GM23338 (cell line): ENCODE measurements around the gene CXXC1. TPM values are rescaled to one million over a fixed set of nuclear protein-coding genes. Genes with fewer than 3 reads are reported as not detected.
"Not testable (repeated sequence)": the region's sequence is repeated elsewhere in the genome, so short reads cannot be mapped to it uniquely, and the experiment has no call there.

Experiments
- ATAC-seq: fragments of 200-7000 bp; cut with Tn5 transposase; 3 replicates; pipeline ENCODE4 v1.9.1; 2020
- DNase-seq: peaks from one replicate; pipeline ENCODE4 v3.0.0-alpha.2; 2015; ENCODE audit warnings: low spot score
- H2AFZ ChIP-seq: fragments of 200-600 bp; sonication (generic); 2 replicates; pipeline ENCODE4 v1.8.0; 2016; ENCODE audit warnings: antibody characterized with exemption, mild to moderate bottlenecking, moderate library complexity
- H3F3A ChIP-seq: fragments of 200-600 bp; sonication (generic); replicated peaks from 2 replicates; pipeline ENCODE4 v1.8.0; 2017; ENCODE audit warnings: antibody characterized with exemption, mixed run types, low read depth
- H3K27ac ChIP-seq: fragments of 200-600 bp; sonication (generic); 2 replicates; pipeline ENCODE4 v1.6.1; 2016; ENCODE audit warnings: low read depth
- H3K27me3 ChIP-seq: fragments of 200-600 bp; sonication (generic); 2 replicates; pipeline ENCODE4 v1.8.0; 2016; ENCODE audit warnings: mild to moderate bottlenecking, mixed run types, moderate library complexity; ENCODE audit not compliant: insufficient read depth
- H3K36me3 ChIP-seq: fragments of 200-600 bp; sonication (generic); 2 replicates; pipeline ENCODE4 v1.8.0; 2016; ENCODE audit warnings: mild to moderate bottlenecking; ENCODE audit not compliant: insufficient read depth
- H3K4me1 ChIP-seq: fragments of 200-600 bp; sonication (generic); 2 replicates; pipeline ENCODE4 v1.8.0; 2016; ENCODE audit warnings: mild to moderate bottlenecking, moderate library complexity; ENCODE audit not compliant: insufficient read depth
- H3K4me2 ChIP-seq: fragments of 200-600 bp; sonication (generic); 2 replicates; pipeline ENCODE4 v1.7.1; 2017; ENCODE audit warnings: mixed run types
- H3K4me3 ChIP-seq: fragments of 200-600 bp; sonication (generic); 2 replicates; pipeline ENCODE4 v1.6.1; 2016; ENCODE audit warnings: mixed run types
- H3K79me2 ChIP-seq: fragments of 200-600 bp; sonication (generic); replicated peaks from 2 replicates; pipeline ENCODE4 v1.8.0; 2017; ENCODE audit warnings: mild to moderate bottlenecking; ENCODE audit not compliant: insufficient read depth
- H3K9me2 ChIP-seq: fragments of 200-600 bp; sonication (generic); 2 replicates; pipeline ENCODE4 v1.8.0; 2017; ENCODE audit not compliant: insufficient read depth
- H4K20me1 ChIP-seq: fragments of 200-600 bp; sonication (generic); replicated peaks from 2 replicates; pipeline ENCODE4 v1.8.0; 2017; ENCODE audit warnings: mild to moderate bottlenecking; ENCODE audit not compliant: insufficient read depth
- H3K27ac Mint-ChIP-seq: 2 replicates; pipeline ENCODE4 v1.8.0; 2020; ENCODE audit warnings: inconsistent platforms, mild to moderate bottlenecking, moderate library complexity, mixed read lengths
- H3K27me3 Mint-ChIP-seq: 3 replicates; pipeline ENCODE4 v1.8.0; 2022; ENCODE audit warnings: low read depth, mild to moderate bottlenecking, moderate library complexity, mixed read lengths, inconsistent platforms; ENCODE audit not compliant: insufficient read depth, poor library complexity
- H3K36me3 Mint-ChIP-seq: 3 replicates; pipeline ENCODE4 v1.8.0; 2021; ENCODE audit warnings: low read depth, mild to moderate bottlenecking, inconsistent platforms, moderate library complexity, mixed read lengths
- H3K4me1 Mint-ChIP-seq: 3 replicates; pipeline ENCODE4 v1.8.0; 2020; ENCODE audit warnings: mild to moderate bottlenecking, inconsistent platforms, mixed read lengths
- H3K4me3 Mint-ChIP-seq: 3 replicates; pipeline ENCODE4 v1.8.0; 2021; ENCODE audit warnings: moderate library complexity, mild to moderate bottlenecking, inconsistent platforms, mixed read lengths
- H3K9me3 Mint-ChIP-seq: 3 replicates; pipeline ENCODE4 v1.8.0; 2020; ENCODE audit warnings: moderate library complexity, mild to moderate bottlenecking, inconsistent platforms, mixed read lengths
- CREB1 ChIP-seq: fragments of 250-450 bp; sonication (Bioruptor Pico); IDR thresholded peaks from 2 replicates; pipeline ENCODE4 v1.5.0; 2020; ENCODE audit warnings: low read depth, mild to moderate bottlenecking, moderate library complexity
- EZH2 ChIP-seq: fragments of 200-600 bp; sonication (generic); IDR thresholded peaks from one replicate; pipeline ENCODE4 v1.8.0; 2017; ENCODE audit warnings: antibody characterized with exemption, mild to moderate bottlenecking, low read depth; ENCODE audit not compliant: unreplicated experiment
- EZH2phosphoT487 ChIP-seq: fragments of 200-600 bp; sonication (generic); IDR thresholded peaks from one replicate; pipeline ENCODE4 v1.8.1; 2018; ENCODE audit warnings: antibody characterized with exemption; ENCODE audit not compliant: unreplicated experiment
- NANOG ChIP-seq: IDR thresholded peaks from 2 replicates; pipeline ENCODE4 v1.6.1; 2016; ENCODE audit warnings: antibody characterized with exemption, borderline replicate concordance
- POLR2AphosphoS5 ChIP-seq: IDR thresholded peaks from 2 replicates; pipeline ENCODE4 v1.6.1; 2016; ENCODE audit warnings: antibody characterized with exemption, low read depth
- STAT1 ChIP-seq: IDR thresholded peaks from one replicate; pipeline ENCODE4 v1.6.1; 2016; ENCODE audit warnings: antibody characterized with exemption; ENCODE audit not compliant: unreplicated experiment
- ZNF114 ChIP-seq: fragments of 250-450 bp; sonication (Bioruptor Pico); IDR thresholded peaks from 2 replicates; pipeline ENCODE4 v1.5.0; 2020; ENCODE audit warnings: mild to moderate bottlenecking, moderate library complexity
- ZNF331 ChIP-seq: fragments of 250-450 bp; sonication (Bioruptor Pico); IDR thresholded peaks from 2 replicates; pipeline ENCODE4 v1.5.0; 2020; ENCODE audit warnings: low read depth, mild to moderate bottlenecking, moderate library complexity
- polyA plus RNA-seq: library from polyadenylated mRNA; unstranded; fragments of >200 nt; fragmentation: Nextera tagmentation; extraction: Ambion mirVana; gene quantifications from 2 replicates; pipeline ENCODE4 v1.2.1, GENCODE V29; 2016
- total RNA-seq: library from RNA; depleted of rRNA; stranded (reverse); fragments of >200 nt; shearing (Covaris generic); gene quantifications from 2 replicates; pipeline ENCODE4 v1.2.3, GENCODE V29; 2014
- TF ChIP-seq, protein P1 (sequence below): IDR thresholded peaks from one replicate; pipeline ENCODE4 v1.6.1; 2018; ENCODE audit warnings: antibody characterized with exemption; ENCODE audit not compliant: unreplicated experiment
- TF ChIP-seq, protein P2 (sequence below): IDR thresholded peaks from 2 replicates; pipeline ENCODE4 v1.6.1; 2016; ENCODE audit warnings: antibody characterized with exemption
- TF ChIP-seq, protein P3 (sequence below): fragments of 250-450 bp; sonication (Bioruptor Pico); IDR thresholded peaks from 2 replicates; pipeline ENCODE4 v1.5.0; 2020; ENCODE audit warnings: mild to moderate bottlenecking, moderate library complexity

CXXC1 gene
- total and polyA plus RNA-seq, 2 experiments from 2014 or later = 59.0 to 74.3 TPM

DNA sequence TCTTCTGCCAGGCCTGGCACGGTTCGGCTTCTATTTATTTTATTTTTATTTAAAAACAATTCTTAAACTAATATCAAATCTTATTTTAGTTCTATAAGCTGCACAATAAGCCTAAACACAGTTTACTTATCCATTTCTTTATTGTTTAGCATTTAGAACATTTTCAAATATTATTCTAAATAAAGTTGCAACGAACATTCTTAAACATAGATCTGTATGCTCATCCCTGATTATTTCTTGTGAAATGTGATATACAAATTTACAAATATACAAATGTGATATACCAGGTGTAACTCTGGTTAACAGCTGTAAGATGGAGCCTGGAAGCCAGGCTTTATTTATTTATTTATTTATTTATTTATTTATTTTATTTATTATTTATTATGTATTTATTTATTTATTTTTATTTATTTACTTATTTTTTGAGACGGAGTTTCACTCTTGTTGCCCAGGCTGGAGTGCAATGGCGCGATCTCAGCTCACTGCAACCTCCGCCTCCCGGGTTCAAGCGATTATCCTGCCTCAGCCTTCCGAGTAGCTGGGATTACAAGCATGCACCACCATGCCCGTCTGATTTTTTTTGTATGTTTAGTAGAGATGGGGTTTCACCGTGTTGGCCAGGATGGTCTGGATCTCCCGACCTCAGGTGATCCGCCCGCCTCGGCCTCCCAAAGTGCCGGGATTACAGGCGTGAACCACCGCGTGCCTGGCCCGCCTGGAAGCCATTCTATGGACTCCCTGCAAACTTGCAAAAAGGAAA is 1.0 kb upstream of the CXXC1 start:
- H3F3A ChIP-seq, H3K27me3 ChIP-seq, ATAC-seq, H3K9me3 Mint-ChIP-seq, H4K20me1 ChIP-seq, H3K36me3 ChIP-seq, H3K4me1 Mint-ChIP-seq, H3K9me2 ChIP-seq, DNase-seq, H3K27ac ChIP-seq, H3K79me2 ChIP-seq, H3K4me1 ChIP-seq: not testable (repeated sequence)
- H3K27me3 Mint-ChIP-seq = peaks cover 12% of the 10 kb centered on the region
- peak overlapping the region; percentile 99 for H3K4me3 Mint-ChIP-seq
- Histone ChIP-seq H3K4me2 (peak overlapping the region; percentile 66), H2AFZ (peak overlapping the region; percentile 78), H3K4me3 (peak overlapping the region; percentile 62)
- H3K27ac Mint-ChIP-seq = peak overlapping the region; percentile 99
- H3K36me3 Mint-ChIP-seq = peaks cover 25% of the 10 kb centered on the region

DNA sequence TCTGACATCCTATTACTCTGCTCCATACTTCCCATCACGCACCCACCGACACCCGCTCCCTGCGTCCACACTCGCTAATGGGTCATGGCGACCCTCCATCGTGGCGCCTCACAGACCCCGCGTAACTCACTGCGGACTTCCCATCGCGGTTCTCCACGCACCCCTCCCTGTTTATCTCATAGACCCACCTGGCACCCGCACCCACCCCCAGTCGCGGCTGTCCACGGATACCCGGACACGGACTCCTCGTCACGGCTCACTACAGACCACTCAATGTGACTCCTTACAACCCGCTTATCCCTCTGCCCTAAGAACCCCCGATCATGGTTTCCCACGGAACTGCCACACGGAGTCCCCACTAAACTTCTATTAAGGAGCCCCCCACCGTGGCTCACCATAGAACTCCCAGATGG is 458 bp downstream of the CXXC1 start:
- peak overlapping the region; percentile 68; the same call in 1 of the 2 replicates for H2AFZ ChIP-seq
- Mint-ChIP-seq H3K4me1 (peaks cover 9% of the 10 kb centered on the region; the same call in 2 of the 3 replicates), H3K4me3 (peak overlapping the region; percentile 99), H3K27ac (peak overlapping the region; percentile 96), H3K27me3 (peaks cover 14% of the 10 kb centered on the region), H3K36me3 (peaks cover 39% of the 10 kb centered on the region), H3K9me3 (no peaks in the 10 kb centered on the region; the same call in 2 of the 3 replicates)
- peaks cover 3% of the 10 kb centered on the region for H3K4me1 ChIP-seq
- H3K27ac ChIP-seq = no peak overlapping the region
- no peaks in the 10 kb centered on the region for H4K20me1 ChIP-seq
- H3K79me2 ChIP-seq = peaks cover 8% of the 10 kb centered on the region
- DNase-seq = no peak
- ATAC-seq = no peak
- no peaks in the 10 kb centered on the region for H3K27me3 ChIP-seq
- H3F3A ChIP-seq = no peaks in the 10 kb centered on the region; the same call in 1 of the 2 replicates
- H3K9me2 ChIP-seq = no peaks in the 10 kb centered on the region
- H3K4me2 ChIP-seq = peak overlapping the region; percentile 93
- H3K36me3 ChIP-seq = no peaks in the 10 kb centered on the region
- H3K4me3 ChIP-seq = peak overlapping the region; percentile 81
- TF ChIP-seq EZH2 (no peak), STAT1 (no peak), ZNF114 (CRISPR knock-in tag) (no peak), POLR2AphosphoS5 (no peak), EZH2phosphoT487 (no peak), CREB1 (no peak), NANOG (no peak), ZNF331 (no peak)
- TF ChIP-seq, protein P1, sequence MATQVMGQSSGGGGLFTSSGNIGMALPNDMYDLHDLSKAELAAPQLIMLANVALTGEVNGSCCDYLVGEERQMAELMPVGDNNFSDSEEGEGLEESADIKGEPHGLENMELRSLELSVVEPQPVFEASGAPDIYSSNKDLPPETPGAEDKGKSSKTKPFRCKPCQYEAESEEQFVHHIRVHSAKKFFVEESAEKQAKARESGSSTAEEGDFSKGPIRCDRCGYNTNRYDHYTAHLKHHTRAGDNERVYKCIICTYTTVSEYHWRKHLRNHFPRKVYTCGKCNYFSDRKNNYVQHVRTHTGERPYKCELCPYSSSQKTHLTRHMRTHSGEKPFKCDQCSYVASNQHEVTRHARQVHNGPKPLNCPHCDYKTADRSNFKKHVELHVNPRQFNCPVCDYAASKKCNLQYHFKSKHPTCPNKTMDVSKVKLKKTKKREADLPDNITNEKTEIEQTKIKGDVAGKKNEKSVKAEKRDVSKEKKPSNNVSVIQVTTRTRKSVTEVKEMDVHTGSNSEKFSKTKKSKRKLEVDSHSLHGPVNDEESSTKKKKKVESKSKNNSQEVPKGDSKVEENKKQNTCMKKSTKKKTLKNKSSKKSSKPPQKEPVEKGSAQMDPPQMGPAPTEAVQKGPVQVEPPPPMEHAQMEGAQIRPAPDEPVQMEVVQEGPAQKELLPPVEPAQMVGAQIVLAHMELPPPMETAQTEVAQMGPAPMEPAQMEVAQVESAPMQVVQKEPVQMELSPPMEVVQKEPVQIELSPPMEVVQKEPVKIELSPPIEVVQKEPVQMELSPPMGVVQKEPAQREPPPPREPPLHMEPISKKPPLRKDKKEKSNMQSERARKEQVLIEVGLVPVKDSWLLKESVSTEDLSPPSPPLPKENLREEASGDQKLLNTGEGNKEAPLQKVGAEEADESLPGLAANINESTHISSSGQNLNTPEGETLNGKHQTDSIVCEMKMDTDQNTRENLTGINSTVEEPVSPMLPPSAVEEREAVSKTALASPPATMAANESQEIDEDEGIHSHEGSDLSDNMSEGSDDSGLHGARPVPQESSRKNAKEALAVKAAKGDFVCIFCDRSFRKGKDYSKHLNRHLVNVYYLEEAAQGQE = no peak
- TF ChIP-seq, protein P2, sequence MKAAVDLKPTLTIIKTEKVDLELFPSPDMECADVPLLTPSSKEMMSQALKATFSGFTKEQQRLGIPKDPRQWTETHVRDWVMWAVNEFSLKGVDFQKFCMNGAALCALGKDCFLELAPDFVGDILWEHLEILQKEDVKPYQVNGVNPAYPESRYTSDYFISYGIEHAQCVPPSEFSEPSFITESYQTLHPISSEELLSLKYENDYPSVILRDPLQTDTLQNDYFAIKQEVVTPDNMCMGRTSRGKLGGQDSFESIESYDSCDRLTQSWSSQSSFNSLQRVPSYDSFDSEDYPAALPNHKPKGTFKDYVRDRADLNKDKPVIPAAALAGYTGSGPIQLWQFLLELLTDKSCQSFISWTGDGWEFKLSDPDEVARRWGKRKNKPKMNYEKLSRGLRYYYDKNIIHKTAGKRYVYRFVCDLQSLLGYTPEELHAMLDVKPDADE = no peak
- TF ChIP-seq, protein P3, sequence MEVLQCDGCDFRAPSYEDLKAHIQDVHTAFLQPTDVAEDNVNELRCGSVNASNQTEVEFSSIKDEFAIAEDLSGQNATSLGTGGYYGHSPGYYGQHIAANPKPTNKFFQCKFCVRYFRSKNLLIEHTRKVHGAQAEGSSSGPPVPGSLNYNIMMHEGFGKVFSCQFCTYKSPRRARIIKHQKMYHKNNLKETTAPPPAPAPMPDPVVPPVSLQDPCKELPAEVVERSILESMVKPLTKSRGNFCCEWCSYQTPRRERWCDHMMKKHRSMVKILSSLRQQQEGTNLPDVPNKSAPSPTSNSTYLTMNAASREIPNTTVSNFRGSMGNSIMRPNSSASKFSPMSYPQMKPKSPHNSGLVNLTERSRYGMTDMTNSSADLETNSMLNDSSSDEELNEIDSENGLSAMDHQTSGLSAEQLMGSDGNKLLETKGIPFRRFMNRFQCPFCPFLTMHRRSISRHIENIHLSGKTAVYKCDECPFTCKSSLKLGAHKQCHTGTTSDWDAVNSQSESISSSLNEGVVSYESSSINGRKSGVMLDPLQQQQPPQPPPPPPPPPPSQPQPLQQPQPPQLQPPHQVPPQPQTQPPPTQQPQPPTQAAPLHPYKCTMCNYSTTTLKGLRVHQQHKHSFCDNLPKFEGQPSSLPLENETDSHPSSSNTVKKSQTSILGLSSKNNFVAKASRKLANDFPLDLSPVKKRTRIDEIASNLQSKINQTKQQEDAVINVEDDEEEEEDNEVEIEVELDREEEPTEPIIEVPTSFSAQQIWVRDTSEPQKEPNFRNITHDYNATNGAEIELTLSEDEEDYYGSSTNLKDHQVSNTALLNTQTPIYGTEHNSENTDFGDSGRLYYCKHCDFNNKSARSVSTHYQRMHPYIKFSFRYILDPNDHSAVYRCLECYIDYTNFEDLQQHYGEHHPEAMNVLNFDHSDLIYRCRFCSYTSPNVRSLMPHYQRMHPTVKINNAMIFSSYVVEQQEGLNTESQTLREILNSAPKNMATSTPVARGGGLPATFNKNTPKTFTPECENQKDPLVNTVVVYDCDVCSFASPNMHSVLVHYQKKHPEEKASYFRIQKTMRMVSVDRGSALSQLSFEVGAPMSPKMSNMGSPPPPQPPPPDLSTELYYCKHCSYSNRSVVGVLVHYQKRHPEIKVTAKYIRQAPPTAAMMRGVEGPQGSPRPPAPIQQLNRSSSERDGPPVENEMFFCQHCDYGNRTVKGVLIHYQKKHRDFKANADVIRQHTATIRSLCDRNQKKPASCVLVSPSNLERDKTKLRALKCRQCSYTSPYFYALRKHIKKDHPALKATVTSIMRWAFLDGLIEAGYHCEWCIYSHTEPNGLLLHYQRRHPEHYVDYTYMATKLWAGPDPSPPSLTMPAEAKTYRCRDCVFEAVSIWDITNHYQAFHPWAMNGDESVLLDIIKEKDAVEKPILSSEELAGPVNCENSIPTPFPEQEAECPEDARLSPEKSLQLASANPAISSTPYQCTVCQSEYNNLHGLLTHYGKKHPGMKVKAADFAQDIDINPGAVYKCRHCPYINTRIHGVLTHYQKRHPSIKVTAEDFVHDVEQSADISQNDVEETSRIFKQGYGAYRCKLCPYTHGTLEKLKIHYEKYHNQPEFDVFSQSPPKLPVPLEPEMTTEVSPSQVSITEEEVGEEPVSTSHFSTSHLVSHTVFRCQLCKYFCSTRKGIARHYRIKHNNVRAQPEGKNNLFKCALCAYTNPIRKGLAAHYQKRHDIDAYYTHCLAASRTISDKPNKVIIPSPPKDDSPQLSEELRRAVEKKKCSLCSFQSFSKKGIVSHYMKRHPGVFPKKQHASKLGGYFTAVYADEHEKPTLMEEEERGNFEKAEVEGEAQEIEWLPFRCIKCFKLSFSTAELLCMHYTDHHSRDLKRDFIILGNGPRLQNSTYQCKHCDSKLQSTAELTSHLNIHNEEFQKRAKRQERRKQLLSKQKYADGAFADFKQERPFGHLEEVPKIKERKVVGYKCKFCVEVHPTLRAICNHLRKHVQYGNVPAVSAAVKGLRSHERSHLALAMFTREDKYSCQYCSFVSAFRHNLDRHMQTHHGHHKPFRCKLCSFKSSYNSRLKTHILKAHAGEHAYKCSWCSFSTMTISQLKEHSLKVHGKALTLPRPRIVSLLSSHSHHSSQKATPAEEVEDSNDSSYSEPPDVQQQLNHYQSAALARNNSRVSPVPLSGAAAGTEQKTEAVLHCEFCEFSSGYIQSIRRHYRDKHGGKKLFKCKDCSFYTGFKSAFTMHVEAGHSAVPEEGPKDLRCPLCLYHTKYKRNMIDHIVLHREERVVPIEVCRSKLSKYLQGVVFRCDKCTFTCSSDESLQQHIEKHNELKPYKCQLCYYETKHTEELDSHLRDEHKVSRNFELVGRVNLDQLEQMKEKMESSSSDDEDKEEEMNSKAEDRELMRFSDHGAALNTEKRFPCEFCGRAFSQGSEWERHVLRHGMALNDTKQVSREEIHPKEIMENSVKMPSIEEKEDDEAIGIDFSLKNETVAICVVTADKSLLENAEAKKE (CRISPR knock-in tag) = no peak
